GM11168 (cell line): ENCODE measurements around the gene HTR2A.
"Not testable (repeated sequence)": the region's sequence is repeated elsewhere in the genome, so short reads cannot be mapped to it uniquely, and the experiment has no call there.

ENCODE experiments used
- in situ Hi-C: fragments of 300-500 bp; cut with MboI; formaldehyde crosslinking; loops from one replicate; pipeline ENCODE4 v1.12.0; 2022; ENCODE audit warnings: low sequenced_read_pairs; ENCODE audit not compliant: unreplicated experiment

Gene HTR2A

GRCh38 chr13:46817838-46818476, 78.9 kb downstream of the HTR2A start:
- in situ Hi-C loops = no loop called here

GRCh38 chr13:46817095-46817494, 79.8 kb downstream of the HTR2A start:
- in situ Hi-C loops = no loop called here

GRCh38 chr13:46816371-46816770, 80.5 kb downstream of the HTR2A start:
- in situ Hi-C loops = no loop called here

DNA sequence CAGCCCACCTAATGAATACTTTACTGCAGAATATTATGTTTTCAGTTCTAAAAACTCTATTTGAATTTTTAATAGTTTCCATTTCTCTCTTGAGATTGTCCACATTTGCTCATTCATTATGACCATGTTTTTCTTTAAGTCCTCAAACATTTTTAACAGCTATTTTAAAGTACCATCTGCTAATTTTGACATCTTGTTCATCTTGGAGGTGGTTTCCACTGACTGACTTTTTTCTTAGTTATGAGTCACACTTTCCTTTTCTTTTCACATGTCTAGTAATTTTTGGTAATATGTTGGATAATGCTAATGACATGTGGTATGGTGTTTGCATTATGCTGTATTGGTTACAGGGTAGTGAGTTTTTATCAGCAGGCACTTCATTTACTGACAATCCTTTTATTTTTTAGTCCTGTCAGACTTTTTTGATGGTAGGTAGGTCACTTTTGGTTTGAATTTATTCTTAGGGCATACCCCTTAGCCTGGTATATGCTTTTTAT, 84.5 kb downstream of the HTR2A start:
- in situ Hi-C loops = no loop called here

- in situ Hi-C loops = no loop called here
Observed at GRCh38 chr13:46810440-46810839, 86.4 kb downstream of the HTR2A start.

GRCh38 chr13:46804921-46805320, 91.9 kb downstream of the HTR2A start:
- in situ Hi-C loops = not testable (repeated sequence)

DNA sequence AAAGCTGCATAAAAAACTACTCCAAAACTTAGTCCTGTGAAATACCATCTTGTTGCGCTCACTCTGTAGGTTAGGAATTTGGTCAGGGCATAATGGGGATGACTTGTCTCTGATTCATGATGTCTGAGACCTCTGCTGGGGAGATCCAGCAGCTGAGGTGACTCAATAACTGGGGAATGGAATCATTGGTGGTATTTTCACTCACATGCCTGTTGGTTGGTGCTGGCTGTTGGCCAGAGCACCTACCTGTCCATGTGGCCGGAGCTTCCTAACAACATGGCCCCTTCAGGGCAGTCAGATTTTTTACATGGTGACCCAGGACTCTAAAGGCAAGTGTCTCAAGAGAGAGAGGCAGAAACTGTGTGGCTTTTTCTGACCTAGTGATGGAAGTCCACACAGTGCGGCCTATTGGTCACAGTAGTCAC, 92.5 kb downstream of the HTR2A start:
- in situ Hi-C loops = no loop called here

GRCh38 chr13:46803586-46803985, 93.3 kb downstream of the HTR2A start:
- in situ Hi-C loops = no loop called here

- in situ Hi-C loops = no loop called here
Observed at GRCh38 chr13:46801858-46802257, 95.0 kb downstream of the HTR2A start.

- in situ Hi-C loops = no loop called here
Observed at GRCh38 chr13:46799139-46799538, 97.7 kb downstream of the HTR2A start.

DNA sequence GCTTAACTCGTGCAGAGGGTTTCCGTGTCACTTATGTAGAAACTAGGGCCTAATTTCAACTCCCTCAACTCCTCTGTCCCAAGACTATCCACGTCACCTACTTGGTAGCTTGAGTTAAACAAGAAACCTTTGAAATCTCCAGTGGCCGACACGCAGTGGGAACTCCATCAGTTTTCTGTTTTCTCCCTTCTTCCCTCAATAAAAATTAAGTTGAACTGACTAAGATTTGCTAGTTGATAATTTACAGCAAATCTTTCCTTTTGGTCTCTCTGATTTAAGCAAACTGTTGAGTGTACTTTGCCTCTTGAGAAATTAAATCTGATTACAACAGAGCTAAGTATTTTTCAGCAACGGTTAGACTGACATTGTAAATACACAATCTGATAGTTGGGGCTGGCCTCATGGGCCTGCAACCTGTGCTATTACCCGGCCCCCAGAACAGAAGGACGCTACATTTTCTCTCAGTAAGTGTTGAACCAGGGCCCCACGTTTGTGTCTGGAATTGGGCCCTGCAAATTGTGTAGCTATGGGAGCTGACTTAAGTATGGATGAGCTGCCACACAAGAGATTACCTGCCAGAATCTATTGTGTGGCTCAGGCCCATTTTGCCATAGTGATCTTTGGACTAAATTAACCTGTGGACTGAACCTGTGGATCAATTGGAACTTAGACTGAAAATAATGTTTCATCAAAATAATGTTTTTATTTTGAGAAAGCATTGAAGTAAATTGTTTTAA, 99.2 kb downstream of the HTR2A start:
- in situ Hi-C loops = no loop called here

GRCh38 chr13:46796515-46797474, 100.1 kb downstream of the HTR2A start, which contains the start of gene ESD:
ESD (minus strand) TSS chr13:46797161; CDS start chr13:46791413, 5,748 bp downstream.
- in situ Hi-C loops = no loop called here

DNA sequence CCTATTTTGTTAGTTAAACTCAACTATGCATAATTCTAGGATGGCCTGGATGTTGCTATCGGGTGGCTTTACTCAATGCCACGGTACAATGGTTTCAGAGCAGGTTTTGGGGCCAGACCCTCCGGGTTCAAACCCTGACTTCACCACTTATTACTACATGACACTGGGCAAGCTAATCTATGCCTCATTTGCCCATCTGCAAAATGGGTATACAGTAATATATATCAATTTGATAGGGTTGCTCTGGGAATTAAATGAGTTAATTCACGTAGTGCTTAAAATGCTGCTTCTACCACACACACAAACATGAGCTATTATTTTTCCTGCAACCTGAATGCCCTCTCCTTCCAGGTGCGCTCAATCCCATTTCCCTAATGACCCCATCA, 100.7 kb downstream of the HTR2A start:
- in situ Hi-C loops = no loop called here

- in situ Hi-C loops = no loop called here
Observed at GRCh38 chr13:46795321-46795720, 101.5 kb downstream of the HTR2A start.

- in situ Hi-C loops = no loop called here
Observed at GRCh38 chr13:46783504-46783903, 113.3 kb downstream of the HTR2A start.

DNA sequence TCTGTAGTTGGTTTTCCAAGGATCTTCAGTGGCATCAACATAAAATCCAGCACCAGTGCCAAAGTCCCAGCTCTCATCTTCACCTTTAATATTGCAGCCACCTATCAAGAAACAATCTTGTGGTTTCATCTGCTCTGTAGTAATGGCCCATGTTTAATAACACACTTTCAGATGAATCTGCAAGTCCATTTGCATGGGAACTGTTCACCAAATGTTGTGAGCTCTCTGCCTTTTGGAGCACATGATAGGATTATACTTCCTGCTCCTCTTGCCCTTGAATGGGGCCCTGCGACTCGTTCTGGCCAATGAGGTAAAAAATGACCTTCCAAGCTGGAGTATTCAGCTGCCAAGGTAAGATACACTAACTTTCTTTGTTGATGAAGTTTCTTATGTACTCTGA, 114.2 kb downstream of the HTR2A start:
- in situ Hi-C loops = no loop called here

GRCh38 chr13:46782066-46782465, 114.8 kb downstream of the HTR2A start:
- in situ Hi-C loops = no loop called here
